Ovary (tissue), 9 donors: Measurements from ENCODE around the gene FAM216B. TPM values are rescaled to one million over a fixed set of nuclear protein-coding genes. Genes with fewer than 3 reads are reported as not detected.

Experiments used
- DNase-seq, 5 donors: peaks; one replicate each; pipeline ENCODE4 v3.0.0-alpha.2; 2019 to 2020
- H3K27ac ChIP-seq, 2 donors: fragments of 200-600 bp; one replicate each; pipeline versions ENCODE4 v1.5.1 to v1.8.0; 2019 to 2022
- H3K27me3 ChIP-seq: fragments of 200-600 bp; one replicate; pipeline ENCODE4 v1.8.0; 2022
- H3K36me3 ChIP-seq: fragments of 200-600 bp; sonication (generic); one replicate; pipeline ENCODE4 v1.5.1; 2019
- H3K4me1 ChIP-seq: one replicate; pipeline ENCODE4 v1.8.1; 2013; ENCODE audit warnings: mild to moderate bottlenecking, moderate library complexity; ENCODE audit not compliant: insufficient read depth
- H3K4me3 ChIP-seq: fragments of 200-600 bp; sonication (generic); one replicate; pipeline ENCODE4 v1.5.1; 2017
- H3K9me3 ChIP-seq, 2 donors: fragments of 200-600 bp in 1 of 2; sonication (generic) in 1 of 2; one replicate each; pipeline versions ENCODE4 v1.5.1 to v1.8.1; 2013 to 2019; ENCODE audit warnings: mild to moderate bottlenecking in 1 of 2, moderate library complexity in 1 of 2
- CTCF ChIP-seq, 3 donors: fragments of 450-650 bp in 2 of 3; fragments of 200-600 bp in 1 of 3; IDR thresholded peaks; one replicate each; pipeline versions ENCODE4 v1.5.1 to v1.8.0; 2016 to 2022; ENCODE audit warnings: antibody characterized with exemption in 3 of 3, mild to moderate bottlenecking in 1 of 3
- EP300 ChIP-seq: sonication (generic); formaldehyde crosslinking; IDR thresholded peaks from one replicate; pipeline ENCODE4 v1.6.1; 2017; ENCODE audit warnings: antibody characterized with exemption
- POLR2A ChIP-seq: fragments of 450-650 bp; IDR thresholded peaks from one replicate; pipeline ENCODE4 v1.6.1; 2017; ENCODE audit warnings: antibody characterized with exemption, mild to moderate bottlenecking, moderate library complexity
- WGBS, 3 donors: extraction: QIAGEN DNeasy Blood & Tissue Kit in 1 of 3; methylation state at CpG; one replicate each; pipeline versions ENCODE4 v1.1.5 to v1.1.7; 2013 to 2017; 5-methylcytosine and 5-hydroxymethylcytosine counted together
- intact Hi-C, 4 donors: fragments of 100-400 bp; cut with DNase I; formaldehyde crosslinking; loops; one replicate each; pipeline versions ENCODE4 v1.11.0 to v1.15.1; 2022 to 2023
- polyA plus RNA-seq, 2 donors: library from polyadenylated mRNA; stranded (reverse); fragments of 200-250 nt in 1 of 2; fragments of 350-450 nt in 1 of 2; fragmentation: Illumina TruSeq in 1 of 2; extraction: RNeasy Lipid Tissue Mini Kit (QIAGEN cat#74804) in 1 of 2; gene quantifications; one replicate each; pipeline ENCODE4 v1.2.3, GENCODE V29; 2013 to 2014
- total RNA-seq, 7 donors: library from RNA; depleted of rRNA in 2 of 7; stranded (reverse); fragments of >200 nt in 2 of 7; fragmentation: NEBNext Ultra II Directional in 3 of 7; extraction: Animal tissue kit (Norgen Biotek cat#: 25700) in 3 of 7; gene quantifications; one replicate each; pipeline versions ENCODE4 v1.1.0 to v1.2.4, GENCODE V29; 2016 to 2023
- donor health status: DM: no; HTN: no; CAD: no; lungs with moderate emphysema.
- donor health status: DM: no; HTN: no; CAD: no.
- donor health status: Bipolar disorder and iron deficiency.
- donor health status: DM: yes; HTN: yes; CAD: no.
- donor health status: DM: no; HTN: no; CAD: no.
- donor health status: DM: yes; HTN: yes; CAD: no.

FAM216B gene
- total and polyA plus RNA-seq, 9 donors = 0.01 to 32.6 (median 0.79) TPM; not detected in 1

DNA sequence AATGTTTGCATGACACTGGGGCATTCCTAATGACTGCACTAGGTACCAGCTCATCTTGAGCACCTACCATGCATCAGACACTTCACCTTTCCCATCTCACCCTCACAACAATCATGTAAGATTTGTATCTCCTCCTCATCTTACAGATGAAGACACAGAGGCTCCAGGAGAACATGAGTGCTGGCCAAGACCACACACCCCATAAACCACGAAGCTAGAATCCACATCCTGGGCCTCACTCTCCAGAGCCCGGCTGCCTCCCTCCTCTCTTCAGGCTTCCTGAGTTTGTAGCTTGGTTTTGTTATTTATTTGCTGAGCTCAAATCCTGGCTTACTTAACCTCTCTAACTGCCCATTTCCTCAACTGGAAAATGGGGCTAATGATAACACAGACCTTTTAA, 25.9 kb downstream of the FAM216B start:
- Histone ChIP-seq H3K36me3 (no peaks in the 10 kb centered on the region), H3K27me3 (no peaks in the 10 kb centered on the region), H3K4me1 (no peaks in the 10 kb centered on the region), H3K9me3 (peaks cover 0 to 4% of the 10 kb centered on the region in 2 donors), H3K27ac (no peak overlapping the region), H3K4me3 (no peak overlapping the region)
- DNase-seq = no peak
- WGBS, 3 donors = 52 to 70% (median 69%) methylated on average over 2 of the region's 2 CpGs
- TF ChIP-seq POLR2A = no peak
- TF ChIP-seq CTCF (IDR thresholded peaks at IDR 0.05) = no peak
- TF ChIP-seq EP300 = no peak
- intact Hi-C loops = no loop called here

DNA sequence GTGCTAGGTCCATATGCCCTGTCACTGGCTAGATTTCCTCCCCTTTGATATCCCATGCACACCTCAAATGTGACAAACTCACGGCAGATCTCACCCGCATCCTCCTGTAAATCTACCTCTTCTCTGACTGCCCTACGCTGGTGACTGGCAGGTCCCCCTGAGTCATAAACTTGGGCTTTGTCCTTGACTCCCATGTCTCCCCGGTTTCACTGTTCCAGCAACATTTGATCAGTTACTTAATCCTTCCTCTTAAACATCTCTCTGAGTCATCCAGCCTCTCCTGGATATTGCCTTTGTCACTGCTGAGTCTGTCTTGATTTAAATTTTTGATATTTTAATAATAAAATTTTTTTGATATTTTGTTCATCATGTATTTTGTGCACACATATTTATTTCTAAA, 26.5 kb downstream of the FAM216B start:
- no peak for DNase-seq
- Histone ChIP-seq H3K4me1 (no peaks in the 10 kb centered on the region), H3K27me3 (no peaks in the 10 kb centered on the region), H3K36me3 (no peaks in the 10 kb centered on the region), H3K4me3 (no peak overlapping the region), H3K27ac (no peak overlapping the region), H3K9me3 (peaks cover 0 to 4% of the 10 kb centered on the region in 2 donors)
- WGBS, 3 donors = 69 to 76% (median 74%) methylated on average over 4 of the region's 4 CpGs
- intact Hi-C loops = no loop called here
- TF ChIP-seq EP300 (no peak), CTCF (IDR thresholded peaks at IDR 0.05) (no peak), POLR2A (no peak)

GRCh38 chr13:42808341-42808940, 27.1 kb downstream of the FAM216B start:
- Histone ChIP-seq H3K27me3 (no peaks in the 10 kb centered on the region), H3K4me1 (no peaks in the 10 kb centered on the region), H3K4me3 (no peak overlapping the region), H3K9me3 (peaks cover 0 to 4% of the 10 kb centered on the region in 2 donors), H3K36me3 (no peaks in the 10 kb centered on the region), H3K27ac (no peak overlapping the region)
- intact Hi-C loops = no loop called here
- WGBS, 3 donors = 81 to 88% (median 83%) methylated on average over 5 of the region's 5 CpGs
- no peak for DNase-seq
- TF ChIP-seq POLR2A (no peak), EP300 (no peak), CTCF (IDR thresholded peaks at IDR 0.05) (no peak)

DNA sequence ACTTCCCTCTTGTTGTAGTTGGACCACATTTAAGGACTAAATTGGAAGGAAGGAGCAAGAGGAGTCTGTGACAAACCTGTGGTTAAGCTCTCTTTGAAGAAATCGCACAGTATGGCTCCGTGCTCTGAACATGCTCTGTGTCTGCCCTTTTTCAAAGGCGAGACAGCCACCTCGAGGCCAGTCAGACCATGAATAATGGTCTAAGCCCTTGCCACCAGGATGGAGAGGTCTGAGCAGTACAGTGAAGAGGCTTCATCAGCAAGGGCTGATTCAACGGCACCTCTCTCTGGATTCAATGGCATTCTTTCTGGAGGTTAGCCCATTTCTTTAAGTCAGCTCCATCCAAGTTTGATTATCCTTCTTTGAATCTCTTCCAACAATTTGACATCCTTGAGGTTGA, 30.9 kb downstream of the FAM216B start:
- no peaks in the 10 kb centered on the region for H3K36me3 ChIP-seq
- TF ChIP-seq CTCF (IDR thresholded peaks at IDR 0.05) (no peak), EP300 (no peak), POLR2A (no peak)
- WGBS, 3 donors = 85 to 90% (median 86%) methylated on average over 5 of the region's 5 CpGs

More for the DNA sequence above, 30.9 kb downstream of the FAM216B start:
- H3K27me3 ChIP-seq = no peaks in the 10 kb centered on the region
- H3K9me3 ChIP-seq = peaks cover 0 to 4% of the 10 kb centered on the region in 2 donors
- no peaks in the 10 kb centered on the region for H3K4me1 ChIP-seq
- DNase-seq = no peak
- intact Hi-C loops = no loop called here
- H3K27ac ChIP-seq = no peak overlapping the region
- H3K4me3 ChIP-seq = no peak overlapping the region
